CD4-positive, alpha-beta T cell (primary cell): ENCODE results near the gene LGI1. TPM values are rescaled to one million over a fixed set of nuclear protein-coding genes. Genes with fewer than 3 reads are reported as not detected.
"Not testable (repeated sequence)": the region's sequence is repeated elsewhere in the genome, so short reads cannot be mapped to it uniquely, and the experiment has no call there.

Experiments
- ATAC-seq: fragments of 200-7000 bp; cut with Tn5 transposase; one replicate; pipeline ENCODE4 v1.10.0; 2022; ENCODE audit warnings: mild to moderate bottlenecking; ENCODE audit not compliant: poor library complexity
- CTCF ChIA-PET: fragments of 350-600 bp; sonication (Branson Sonifier 250); formaldehyde crosslinking; loops from one replicate; lab custom pipeline; 2021; ENCODE audit warnings: antibody characterized with exemption, inconsistent platforms; lab: Charles Lee
- POLR2A ChIA-PET: fragments of 350-600 bp; sonication (Branson Sonifier 250); formaldehyde crosslinking; loops from one replicate; lab custom pipeline; 2021; ENCODE audit warnings: antibody characterized with exemption, inconsistent platforms; lab: Charles Lee
- DNase-seq, 14 experiments: peaks; one replicate each; pipeline ENCODE4 v3.0.0-alpha.2; 2013 to 2020; ENCODE audit warnings: mixed read lengths in 2 of 14
- H3K27ac ChIP-seq, 2 donors: one replicate each; pipeline versions ENCODE4 v1.5.1 to v1.7.0; 2013; ENCODE audit warnings: low read length in 2 of 2, low read depth in 1 of 2, mild to moderate bottlenecking in 1 of 2
- H3K27me3 ChIP-seq, 2 experiments: 1 replicate in 1 of 2; 2 replicates in 1 of 2; pipeline versions ENCODE4 v1.6.1 to v1.7.0; 2013; ENCODE audit warnings: low read length in 2 of 2, control low read depth in 1 of 2, mild to moderate bottlenecking in 1 of 2, moderate library complexity in 1 of 2; ENCODE audit not compliant: insufficient read depth in 2 of 2, control insufficient read depth in 1 of 2
- H3K36me3 ChIP-seq: one replicate; pipeline ENCODE4 v1.6.1; 2013; ENCODE audit warnings: low read length, control low read depth; ENCODE audit not compliant: insufficient read depth
- H3K4me1 ChIP-seq: one replicate; pipeline ENCODE4 v1.6.1; 2013; ENCODE audit warnings: low read length, control low read depth; ENCODE audit not compliant: insufficient read depth
- H3K4me3 ChIP-seq: one replicate; pipeline ENCODE4 v1.5.1; 2013; ENCODE audit warnings: mild to moderate bottlenecking, low read length, moderate library complexity
- H3K9me3 ChIP-seq, 2 experiments: 1 replicate in 1 of 2; 2 replicates in 1 of 2; pipeline versions ENCODE4 v1.6.1 to v1.7.0; 2013; ENCODE audit warnings: low read length in 2 of 2, mild to moderate bottlenecking in 2 of 2, control low read depth in 1 of 2, moderate library complexity in 1 of 2; ENCODE audit not compliant: control insufficient read depth in 1 of 2, insufficient read depth in 1 of 2
- H3K27ac Mint-ChIP-seq: one replicate; pipeline ENCODE4 v1.8.0; 2020; ENCODE audit warnings: mixed read lengths
- H3K27me3 Mint-ChIP-seq: one replicate; pipeline ENCODE4 v1.8.0; 2021; ENCODE audit warnings: mixed read lengths
- H3K36me3 Mint-ChIP-seq: one replicate; pipeline ENCODE4 v1.8.0; 2021; ENCODE audit warnings: low read depth, mixed read lengths
- H3K4me1 Mint-ChIP-seq: one replicate; pipeline ENCODE4 v1.8.0; 2021; ENCODE audit warnings: low read depth, mixed read lengths
- H3K4me3 Mint-ChIP-seq: one replicate; pipeline ENCODE4 v1.8.0; 2020; ENCODE audit warnings: mild to moderate bottlenecking, mixed read lengths
- H3K9me3 Mint-ChIP-seq: one replicate; pipeline ENCODE4 v1.8.0; 2020; ENCODE audit warnings: mixed read lengths
- CTCF ChIP-seq: fragments of 200-600 bp; IDR thresholded peaks from one replicate; pipeline ENCODE4 v1.8.0; 2022; ENCODE audit warnings: antibody characterized with exemption, mild to moderate bottlenecking
- intact Hi-C, 2 experiments: fragments of 100-400 bp; cut with DNase I in 1 of 2; cut with micrococcal nuclease in 1 of 2; formaldehyde crosslinking; loops; one replicate each; pipeline versions ENCODE4 v1.15.1 to v1.9.0; 2023 to 2025; cut with DNase I, micrococcal nuclease
- total RNA-seq, 174 experiments: library from RNA in 2 of 174; stranded (reverse) in 2 of 174; gene quantifications; one replicate each; pipeline ENCODE4 v1.2.3 and lab custom pipeline; 2021 to 2026

LGI1 gene
- total RNA-seq, 2 experiments from 2014 or later, result not detected

- Histone ChIP-seq H3K27ac (no peak overlapping the region), H3K27me3 (no peaks in the 10 kb centered on the region), H3K9me3 (no peaks in the 10 kb centered on the region), H3K4me3 (no peak overlapping the region), H3K36me3 (no peaks in the 10 kb centered on the region), H3K4me1 (peaks cover 7% of the 10 kb centered on the region)
- Mint-ChIP-seq H3K4me1 (peaks cover 10% of the 10 kb centered on the region), H3K27me3 (peaks cover 3% of the 10 kb centered on the region), H3K4me3 (peak overlapping the region; percentile 58), H3K36me3 (no peaks in the 10 kb centered on the region), H3K9me3 (no peaks in the 10 kb centered on the region), H3K27ac (peak overlapping the region; percentile 59)
- no peak for ATAC-seq
- intact Hi-C loops, result loop anchor here in 1 of 2 experiments (10.0 kb wide), 1 partner anchor 488 kb away; no protein-coding TSS in a partner anchor
- ChIA-PET POLR2A (no interaction called here), CTCF (no interaction called here)
- peak in 3 of 14 experiments; percentile 16 to 39 (median 23) for DNase-seq
- no peak for TF ChIP-seq CTCF
Measured at GRCh38 chr10:93827056-93827804, 69.5 kb downstream of the LGI1 start.

- H3K36me3 Mint-ChIP-seq, H3K27ac Mint-ChIP-seq, H3K9me3 ChIP-seq, H3K4me1 Mint-ChIP-seq, H3K4me1 ChIP-seq, ATAC-seq, H3K36me3 ChIP-seq, H3K27me3 ChIP-seq, H3K27ac ChIP-seq, intact Hi-C loops, H3K4me3 Mint-ChIP-seq, POLR2A ChIA-PET, DNase-seq, H3K4me3 ChIP-seq, H3K27me3 Mint-ChIP-seq, CTCF ChIA-PET, H3K9me3 Mint-ChIP-seq: not testable (repeated sequence)
Measured at GRCh38 chr10:93831065-93831464, 73.3 kb downstream of the LGI1 start.

- TF ChIP-seq CTCF, result no peak
- Histone ChIP-seq H3K36me3 (no peaks in the 10 kb centered on the region), H3K27ac (no peak overlapping the region), H3K27me3 (peaks cover 0 to 5% of the 10 kb centered on the region in 2 experiments), H3K9me3 (peaks cover 6 to 9% of the 10 kb centered on the region in 2 experiments), H3K4me1 (no peaks in the 10 kb centered on the region), H3K4me3 (no peak overlapping the region)
- no peak overlapping the region for H3K27ac Mint-ChIP-seq
- H3K27me3 Mint-ChIP-seq, result no peaks in the 10 kb centered on the region
- H3K36me3 Mint-ChIP-seq, result no peaks in the 10 kb centered on the region
- no peak overlapping the region for H3K4me3 Mint-ChIP-seq
- H3K9me3 Mint-ChIP-seq, result peaks cover 4% of the 10 kb centered on the region
- POLR2A ChIA-PET, result no interaction called here
- no peak for ATAC-seq
- intact Hi-C loops, result no loop called here
- CTCF ChIA-PET, result no interaction called here
- no peak for DNase-seq
- H3K4me1 Mint-ChIP-seq, result no peaks in the 10 kb centered on the region
Measured at GRCh38 chr10:93835770-93836169, 78.0 kb downstream of the LGI1 start.

- Histone ChIP-seq H3K9me3 (peaks cover 6 to 9% of the 10 kb centered on the region in 2 experiments), H3K4me3 (no peak overlapping the region), H3K36me3 (no peaks in the 10 kb centered on the region), H3K4me1 (no peaks in the 10 kb centered on the region), H3K27ac (no peak overlapping the region), H3K27me3 (peaks cover 0 to 5% of the 10 kb centered on the region in 2 experiments)
- Mint-ChIP-seq H3K27me3 (peaks cover 4% of the 10 kb centered on the region), H3K27ac (no peak overlapping the region), H3K4me1 (no peaks in the 10 kb centered on the region), H3K36me3 (no peaks in the 10 kb centered on the region), H3K4me3 (no peak overlapping the region), H3K9me3 (peaks cover 4% of the 10 kb centered on the region)
- no peak for TF ChIP-seq CTCF
- ChIA-PET POLR2A (no interaction called here), CTCF (no interaction called here)
- intact Hi-C loops, result no loop called here
- DNase-seq (no peak), ATAC-seq (no peak)
Measured at GRCh38 chr10:93837822-93838221, 80.1 kb downstream of the LGI1 start.
